ENCODE measurements around the gene KRTAP4-8. TPM values are rescaled to one million over a fixed set of nuclear protein-coding genes. Genes with fewer than 3 reads are reported as not detected.
"Not testable (repeated sequence)": the region's sequence is repeated elsewhere in the genome, so short reads cannot be mapped to it uniquely, and the experiment has no call there.

The KRTAP4-8 gene
- total and polyA plus RNA-seq, 3 donors from 2014 or later = not detected

DNA sequence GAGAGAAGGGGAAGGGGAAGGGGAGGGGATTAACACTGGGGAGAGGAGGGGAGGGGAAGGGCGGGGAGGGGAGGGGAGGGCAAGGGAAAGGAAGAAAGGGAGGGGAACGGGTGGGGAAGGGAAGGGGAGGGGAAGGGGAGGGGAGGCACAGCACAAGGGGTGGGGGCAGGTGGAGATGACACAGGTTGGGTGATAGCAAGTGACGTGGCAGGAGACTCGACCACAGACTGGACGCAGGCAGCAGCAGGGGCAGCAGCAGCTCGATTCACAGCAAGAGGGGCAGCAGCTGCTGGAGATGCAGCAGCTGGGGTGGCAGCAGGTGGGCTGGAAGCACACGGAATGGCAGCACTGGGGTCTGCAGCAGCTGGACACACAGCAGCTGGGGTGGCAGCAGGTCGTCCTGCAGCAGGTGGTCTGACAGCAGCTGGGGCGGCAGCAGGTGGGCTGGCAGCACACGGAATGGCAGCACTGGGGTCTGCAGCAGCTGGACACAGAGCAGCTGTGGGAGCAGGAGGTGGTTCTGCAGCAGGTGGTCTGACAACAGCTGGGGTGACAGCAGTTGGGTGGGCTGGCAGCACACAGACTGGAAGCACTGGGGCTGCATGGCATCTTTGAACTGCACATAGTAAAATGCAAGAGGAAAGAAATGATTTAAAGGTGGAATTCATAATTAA lies 3.8 kb upstream of the KRTAP4-8 start, which contains the start of gene KRTAP4-16:
Gene KRTAP4-16, minus strand, starts transcription at position 624 of the 674 bp plus-strand sequence. Its CDS starts 0 bp downstream, at position 624.
- Histone ChIP-seq H3K4me3 (no peak within 1 kb of the TSS), H3K4me1 (no peaks in the 10 kb centered on the region), H3K27ac (no peak within 1 kb of the TSS), H3K9me3 (no peaks in the 10 kb centered on the region), H3K27me3 (no peaks in the 10 kb centered on the region), H3K36me3 (ENCODE audit: low read depth, missing control alignments) (no peaks in the 10 kb centered on the region)
- no peak for DNase-seq
- WGBS, 2 donors = 62 to 67% methylated on average over 7 to 10 of the region's 10 CpGs
- intact Hi-C loops (cut with DNase I; ENCODE audit: low total_unique reads) = no loop called here
- no peak for TF ChIP-seq CTCF (IDR thresholded peaks at IDR 0.05)
- no peak for TF ChIP-seq POLR2A (IDR thresholded peaks at IDR 0.05)

DNA sequence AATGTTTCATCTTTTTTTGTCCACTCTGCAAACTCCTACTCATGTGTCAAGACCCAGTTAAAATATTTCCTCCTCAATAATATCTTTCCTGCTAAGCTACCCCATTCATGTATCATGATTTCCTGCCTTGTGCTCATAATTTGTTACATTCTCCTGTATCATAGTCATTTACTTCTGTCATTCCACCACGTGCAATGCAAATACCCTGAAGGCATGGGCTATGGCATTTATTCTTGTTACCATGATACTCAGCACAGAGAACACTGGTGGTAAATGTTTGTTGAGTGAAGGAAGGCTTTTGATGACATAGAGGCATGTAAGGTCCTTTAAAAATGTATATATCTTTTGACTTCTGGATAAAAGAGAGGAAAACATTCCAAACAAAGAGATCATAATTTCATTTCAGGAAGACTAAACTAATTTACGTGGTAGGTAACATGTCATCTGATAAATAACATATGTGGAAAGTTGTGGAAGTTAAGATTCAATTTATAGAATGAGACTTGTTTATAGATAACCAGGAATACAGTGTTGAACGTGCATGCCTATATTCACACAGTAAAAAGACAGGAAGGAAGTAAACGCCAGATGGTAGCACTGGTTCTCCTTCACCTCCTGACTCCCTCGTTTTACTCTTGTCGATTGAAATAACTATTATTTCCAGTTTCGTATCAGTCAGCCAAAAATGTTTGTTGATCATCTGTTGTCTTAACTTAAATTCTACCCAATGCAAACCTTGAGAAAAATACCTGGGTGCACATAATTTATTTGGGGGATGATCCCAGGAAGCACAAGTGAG lies 1.9 kb upstream of the KRTAP4-8 start:
- DNase-seq; H3K9me3 ChIP-seq; H3K27me3 ChIP-seq; H3K27ac ChIP-seq; intact Hi-C loops (cut with DNase I; ENCODE audit: low total_unique reads); H3K36me3 ChIP-seq (ENCODE audit: low read depth, missing control alignments); H3K4me1 ChIP-seq; H3K4me3 ChIP-seq: not testable (repeated sequence)
- WGBS, 2 donors = 72 to 73% methylated on average over 7 of the region's 7 CpGs

GRCh38 chr17:41098481-41098880 lies 539 bp upstream of the KRTAP4-8 start:
- H3K9me3 ChIP-seq = no peaks in the 10 kb centered on the region
- H3K27ac ChIP-seq = no peak overlapping the region
- intact Hi-C loops (cut with DNase I; ENCODE audit: low total_unique reads) = no loop called here
- no peaks in the 10 kb centered on the region for H3K36me3 ChIP-seq (ENCODE audit: low read depth, missing control alignments)
- DNase-seq = no peak
- H3K4me3 ChIP-seq = no peak overlapping the region
- no peaks in the 10 kb centered on the region for H3K4me1 ChIP-seq
- WGBS, 2 donors = 77 to 80% methylated on average over 6 of the region's 6 CpGs
- TF ChIP-seq POLR2A (IDR thresholded peaks at IDR 0.05) = no peak
- TF ChIP-seq CTCF (IDR thresholded peaks at IDR 0.05) = no peak
- H3K27me3 ChIP-seq = no peaks in the 10 kb centered on the region

- no peak for DNase-seq
- Histone ChIP-seq H3K4me3 (no peak overlapping the region), H3K27me3 (no peaks in the 10 kb centered on the region), H3K36me3 (ENCODE audit: low read depth, missing control alignments) (no peaks in the 10 kb centered on the region), H3K4me1 (no peaks in the 10 kb centered on the region), H3K9me3 (no peaks in the 10 kb centered on the region), H3K27ac (no peak overlapping the region)
- WGBS, 2 donors = 89 to 91% methylated on average over 7 of the region's 7 CpGs
- no peak for TF ChIP-seq CTCF (IDR thresholded peaks at IDR 0.05)
- no peak for TF ChIP-seq POLR2A (IDR thresholded peaks at IDR 0.05)
- intact Hi-C loops (cut with DNase I; ENCODE audit: low total_unique reads) = no loop called here
Observed at GRCh38 chr17:41096055-41096454, 1.9 kb downstream of the KRTAP4-8 start.

- H3K27ac ChIP-seq; intact Hi-C loops (cut with DNase I; ENCODE audit: low total_unique reads); H3K4me3 ChIP-seq; DNase-seq; H3K9me3 ChIP-seq; H3K27me3 ChIP-seq; H3K36me3 ChIP-seq (ENCODE audit: low read depth, missing control alignments); H3K4me1 ChIP-seq: not testable (repeated sequence)
- 62 to 75% methylated on average over 4 of the region's 4 CpGs for WGBS, 2 donors
Observed at GRCh38 chr17:41088760-41089352, 9.1 kb downstream of the KRTAP4-8 start.

GRCh38 chr17:41084100-41084856 lies 13.7 kb downstream of the KRTAP4-8 start, which contains the start of gene KRTAP4-7:
Gene KRTAP4-7 (plus strand): TSS chr17:41084150. CDS start chr17:41084207, 57 bp downstream.
- H3K9me3 ChIP-seq; H3K36me3 ChIP-seq (ENCODE audit: low read depth, missing control alignments); DNase-seq; H3K27me3 ChIP-seq; H3K4me3 ChIP-seq; H3K27ac ChIP-seq; H3K4me1 ChIP-seq; intact Hi-C loops (cut with DNase I; ENCODE audit: low total_unique reads): not testable (repeated sequence)
- WGBS, 2 donors = 73 to 83% methylated on average over 5 to 11 of the region's 14 CpGs

DNA sequence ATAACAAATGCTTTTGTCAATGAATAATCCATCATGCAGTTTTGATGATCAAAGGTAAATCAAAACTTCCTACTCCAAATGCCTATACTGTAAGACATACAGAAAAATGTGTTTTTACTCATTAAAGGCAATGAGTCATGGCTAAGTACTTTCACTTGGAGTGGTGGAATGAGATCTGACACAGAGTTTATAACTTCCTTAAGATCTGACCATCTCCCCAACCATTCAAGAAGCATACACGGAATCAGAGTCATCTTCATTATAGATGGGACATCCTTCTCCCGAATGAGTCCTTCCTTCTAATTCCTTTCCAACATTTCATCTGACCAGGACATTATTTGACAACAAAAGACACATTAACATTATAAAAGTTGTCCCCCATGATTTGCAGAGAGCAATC lies 14.5 kb downstream of the KRTAP4-8 start:
- H3K27ac ChIP-seq; intact Hi-C loops (cut with DNase I; ENCODE audit: low total_unique reads); DNase-seq; H3K36me3 ChIP-seq (ENCODE audit: low read depth, missing control alignments); H3K27me3 ChIP-seq; H3K4me1 ChIP-seq; H3K9me3 ChIP-seq; H3K4me3 ChIP-seq: not testable (repeated sequence)
- WGBS, 2 donors = 76 to 78% methylated on average over 2 of the region's 2 CpGs
